Stimulated activated CD8-positive, alpha-beta memory T cell treated with anti-CD3 and anti-CD28 coated beads, Interleukin-12 subunit alpha, Interleukin-12 subunit beta, amount 100 ng/mL, for 1 hour (primary cell): ENCODE results near the gene FARS2.

ENCODE experiments used
- DNase-seq: peaks from one replicate; pipeline ENCODE4 v3.0.0-alpha.2; 2020; ENCODE audit warnings: low read depth

FARS2 gene

DNA sequence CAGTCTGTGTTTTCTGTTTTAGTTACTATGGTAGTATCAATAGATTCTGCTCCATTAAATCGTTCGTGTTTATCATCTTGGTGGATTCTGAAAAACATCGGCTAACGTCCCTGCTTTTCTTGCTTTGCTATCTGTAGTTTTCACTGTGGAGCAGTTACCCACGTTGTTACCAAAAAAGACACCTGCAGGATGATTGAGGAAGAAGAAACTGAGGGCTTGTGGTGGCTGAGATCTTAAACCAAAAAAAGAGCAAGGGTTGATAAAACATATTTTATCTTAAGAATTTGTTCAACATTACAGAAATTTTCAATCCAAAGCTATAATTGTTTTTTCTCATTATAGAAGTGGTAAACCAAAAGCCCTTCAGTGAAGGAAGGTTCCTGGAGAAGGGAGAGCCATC is 166.3 kb downstream of the FARS2 start:
- DNase-seq = no peak

DNA sequence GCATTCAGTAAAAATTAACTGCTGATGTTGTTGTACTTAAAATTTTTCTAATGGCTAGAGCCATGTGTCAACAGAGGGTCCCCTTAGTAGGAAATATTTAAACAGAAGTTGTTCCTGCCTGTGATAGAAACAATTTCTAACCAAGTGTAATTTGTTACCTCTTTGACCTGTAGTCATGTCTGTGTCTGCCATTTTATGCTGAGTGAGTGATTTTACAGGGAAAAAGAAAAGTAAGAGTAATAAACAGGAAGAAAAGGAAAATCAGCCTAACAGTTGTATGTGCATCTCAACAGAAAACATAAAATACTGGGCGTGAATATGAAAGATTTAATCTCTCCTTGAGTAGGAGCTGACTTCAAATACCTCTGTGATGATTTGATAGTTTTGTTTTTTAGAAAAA is 172.0 kb downstream of the FARS2 start:
- no peak for DNase-seq

DNA sequence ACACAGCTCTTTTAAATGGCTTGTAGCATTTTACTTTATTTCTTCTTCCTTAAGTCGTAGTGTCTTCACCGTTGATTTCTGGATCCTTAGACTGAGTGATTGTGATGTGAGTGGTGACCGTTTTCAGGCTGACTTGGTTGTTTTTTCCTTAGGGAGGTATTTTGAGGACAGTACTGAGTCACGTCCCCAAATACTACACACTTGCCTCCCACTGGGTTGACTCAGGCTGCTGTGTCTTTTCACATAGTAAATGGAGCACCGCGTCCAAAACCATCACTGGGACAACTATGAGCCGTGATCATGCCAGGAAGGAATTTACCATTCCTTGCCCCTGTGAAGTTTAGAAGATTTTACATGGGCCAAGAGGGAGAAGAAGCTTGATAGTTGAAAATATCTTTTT is 174.1 kb downstream of the FARS2 start:
- DNase-seq = no peak

GRCh38 chr6:5438922-5439584 is 177.7 kb downstream of the FARS2 start:
- DNase-seq = no peak

DNA sequence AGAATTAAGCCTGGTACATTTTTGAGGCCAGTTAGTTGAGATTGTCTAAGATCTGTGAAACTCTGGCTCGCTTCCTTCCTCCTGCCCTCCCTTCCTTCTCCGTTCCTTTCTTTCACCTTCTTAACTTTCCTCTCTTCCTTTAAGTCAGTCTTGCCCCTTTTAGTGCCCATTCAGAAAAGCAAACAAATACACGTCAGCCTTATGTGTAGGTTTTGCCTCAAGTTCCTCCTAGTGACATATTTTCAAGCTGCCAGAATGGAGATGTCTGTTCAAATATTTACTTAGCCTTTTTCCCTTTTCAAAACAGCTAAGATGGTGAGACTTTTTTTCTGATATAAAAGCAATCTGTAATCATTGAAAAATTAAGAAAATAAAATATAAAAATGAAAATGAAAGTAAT is 178.4 kb downstream of the FARS2 start:
- DNase-seq = no peak

GRCh38 chr6:5442319-5442718 is 181.0 kb downstream of the FARS2 start:
- no peak for DNase-seq

DNA sequence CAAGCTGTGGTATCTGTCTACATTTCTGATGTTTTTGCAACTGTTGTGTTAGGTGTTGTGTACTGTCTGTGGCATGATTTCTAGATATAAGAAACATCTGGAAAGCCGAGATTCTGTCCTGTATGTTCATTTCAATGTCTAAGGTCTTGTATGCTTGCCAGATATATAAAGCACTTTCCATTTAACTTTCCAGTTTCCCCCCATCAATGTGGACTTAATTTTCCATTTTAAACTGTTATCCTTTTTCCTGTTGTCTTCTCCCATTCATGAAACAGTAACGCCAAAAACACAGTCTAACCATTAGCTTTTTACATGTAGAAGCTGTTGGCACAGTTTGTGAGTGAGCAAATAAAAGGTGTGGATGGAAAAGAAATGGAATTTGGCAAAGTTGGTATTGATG is 181.6 kb downstream of the FARS2 start:
- no peak for DNase-seq

- no peak for DNase-seq
These were observed 182.2 kb downstream of the FARS2 start for GRCh38 chr6:5443491-5443890.

DNA sequence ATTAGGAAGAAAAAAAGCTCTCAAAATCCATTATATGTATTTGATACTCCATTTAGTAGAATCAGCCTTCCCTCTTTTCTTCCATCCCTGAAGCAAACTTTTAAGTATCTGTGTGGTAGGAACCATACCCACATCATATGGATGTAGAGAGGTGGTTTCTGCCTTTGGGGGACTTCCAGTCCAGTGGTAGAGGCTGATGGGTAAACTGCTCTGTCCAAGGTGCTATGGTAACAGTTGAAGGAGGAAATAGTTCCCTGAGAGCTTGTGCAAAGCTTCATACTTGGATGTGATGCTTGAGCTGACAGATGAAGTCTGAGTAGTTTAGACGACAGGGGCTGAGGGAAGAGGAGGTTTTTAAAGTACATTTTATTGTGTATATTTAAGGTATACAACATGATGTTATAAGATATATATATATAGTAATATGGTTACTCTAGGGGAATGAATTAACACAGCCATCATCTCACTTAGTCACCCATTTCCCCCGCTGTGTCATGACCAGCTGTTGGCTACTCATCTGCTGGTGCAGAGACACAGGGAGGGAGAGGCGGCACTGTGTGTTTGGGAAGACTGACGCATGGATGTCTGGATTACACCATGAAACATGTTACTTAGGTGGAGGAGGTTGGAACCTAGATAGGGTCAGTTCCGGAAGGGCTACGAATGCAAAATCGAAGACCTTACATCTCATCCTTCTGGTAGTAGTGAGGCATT is 185.2 kb downstream of the FARS2 start:
- DNase-seq = no peak

- DNase-seq = no peak
These were observed 186.6 kb downstream of the FARS2 start for GRCh38 chr6:5447921-5448320.

DNA sequence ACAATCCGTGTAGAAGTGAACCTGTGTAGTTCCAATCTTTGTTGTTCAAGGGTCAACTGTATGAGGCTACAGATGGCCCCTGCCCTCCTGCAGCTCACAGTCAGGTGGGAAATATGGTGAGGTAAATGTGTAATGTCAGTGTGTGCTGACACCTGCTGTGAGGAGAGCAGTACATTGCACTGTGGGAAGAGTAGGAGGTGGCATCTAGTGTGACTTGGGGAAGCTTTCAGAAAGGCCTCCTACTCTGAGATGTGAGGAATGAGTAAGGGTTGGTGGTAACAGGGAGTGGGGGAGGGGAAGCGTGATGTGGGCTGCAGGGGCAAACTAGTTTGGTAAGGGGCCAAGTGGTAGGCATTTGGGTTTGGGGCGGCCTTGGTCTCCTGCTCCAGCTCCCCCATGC is 188.8 kb downstream of the FARS2 start:
- DNase-seq = no peak

- no peak for DNase-seq
These were observed 192.2 kb downstream of the FARS2 start for GRCh38 chr6:5453546-5453945.

DNA sequence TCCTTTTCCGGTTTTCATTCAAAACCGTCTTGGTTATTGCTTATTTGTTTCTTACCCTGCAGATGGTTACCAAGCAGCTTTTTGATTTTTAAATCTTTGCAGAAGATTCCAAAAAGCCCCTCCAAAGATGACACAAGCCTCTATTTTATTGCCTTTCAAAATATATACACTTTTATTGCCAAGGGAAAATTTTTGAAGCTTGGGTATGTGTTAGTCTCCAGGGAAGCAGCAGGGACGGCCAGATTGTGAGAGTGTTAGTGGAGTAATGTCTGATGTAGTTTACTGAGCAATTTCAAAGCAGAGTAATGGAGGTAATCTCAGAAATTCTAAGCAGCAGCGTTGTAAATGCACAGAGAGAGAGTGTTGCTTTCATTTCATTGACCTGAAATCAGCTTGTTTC is 193.8 kb downstream of the FARS2 start:
- DNase-seq = no peak

DNA sequence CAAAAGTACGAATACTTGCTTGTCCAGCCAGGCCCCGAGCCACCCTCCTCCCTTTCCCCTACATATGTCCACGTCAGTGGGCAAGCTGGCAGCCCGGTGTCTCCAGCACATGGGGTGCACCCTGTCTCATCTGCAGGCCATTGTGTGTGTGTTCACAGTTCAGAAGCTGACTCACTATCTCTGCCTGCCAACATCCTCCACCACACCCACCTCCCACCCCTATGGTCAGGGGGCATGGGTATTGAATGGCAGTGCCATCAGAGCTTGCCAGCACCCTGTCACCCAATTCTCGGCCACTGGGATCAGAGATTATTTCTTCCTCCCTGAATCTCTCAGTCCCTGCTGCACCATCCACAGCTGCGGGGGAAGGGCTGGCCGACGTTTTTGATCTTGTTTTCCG is 195.7 kb downstream of the FARS2 start:
- DNase-seq = no peak

DNA sequence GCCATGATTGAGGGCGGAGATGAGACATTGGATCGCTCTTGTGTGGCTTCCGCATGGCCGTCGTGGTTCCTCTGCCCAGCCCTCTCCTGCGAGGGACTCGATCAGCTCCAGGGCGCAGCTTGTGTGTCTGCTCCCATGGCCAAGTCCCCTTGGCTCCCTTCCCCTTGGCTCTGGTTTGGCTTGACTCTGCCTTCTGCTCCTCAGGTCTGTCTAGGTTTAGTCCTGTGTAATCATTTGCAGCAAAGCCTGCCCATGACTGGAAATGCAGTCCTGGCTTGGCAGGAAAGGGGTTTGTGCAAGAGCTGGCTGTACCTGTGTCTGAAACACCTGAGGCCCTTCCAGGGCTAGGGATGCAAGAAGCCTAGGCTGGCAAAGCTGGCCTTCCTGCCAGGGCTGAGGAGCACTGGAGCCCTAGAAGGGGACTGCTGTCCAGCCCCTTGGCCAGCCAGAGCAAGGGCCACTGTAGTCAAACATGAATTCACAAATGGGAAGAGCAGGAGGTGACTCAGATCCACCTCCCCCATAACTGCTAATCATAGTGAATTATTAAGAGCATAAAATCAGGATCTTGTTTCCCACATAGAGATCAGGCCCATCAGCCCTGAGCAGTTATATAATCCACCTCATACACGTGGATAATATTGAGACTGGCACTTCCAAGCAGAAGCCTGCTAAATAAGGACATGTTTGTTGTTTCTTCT is 196.8 kb downstream of the FARS2 start:
- DNase-seq = no peak

DNA sequence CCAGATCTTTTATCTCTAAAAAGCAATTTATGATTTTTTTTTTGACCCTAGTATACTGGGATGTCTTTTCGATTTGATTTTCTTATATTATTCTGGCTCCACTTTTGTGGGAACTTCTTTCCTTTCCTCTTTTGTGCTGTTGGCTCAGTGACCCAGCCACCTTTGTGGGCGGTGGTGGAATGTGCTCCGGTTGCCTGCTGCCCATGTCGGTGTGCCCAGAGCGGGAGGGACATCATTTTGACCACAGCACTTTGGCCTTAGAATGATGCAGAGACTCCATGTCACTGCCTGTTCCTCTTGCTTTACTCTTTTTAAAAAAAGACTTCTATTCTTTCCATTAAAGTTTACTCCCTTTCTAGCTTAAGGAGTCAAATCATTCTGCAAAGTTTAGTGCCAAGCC is 198.0 kb downstream of the FARS2 start:
- no peak for DNase-seq

- no peak for DNase-seq
These were observed 200.1 kb downstream of the FARS2 start for GRCh38 chr6:5461365-5461764.

- DNase-seq = no peak
These were observed 201.5 kb downstream of the FARS2 start for GRCh38 chr6:5462856-5463255.

- no peak for DNase-seq
These were observed 202.4 kb downstream of the FARS2 start for GRCh38 chr6:5463690-5464089.

GRCh38 chr6:5464099-5464885 is 203.0 kb downstream of the FARS2 start:
- DNase-seq = no peak

DNA sequence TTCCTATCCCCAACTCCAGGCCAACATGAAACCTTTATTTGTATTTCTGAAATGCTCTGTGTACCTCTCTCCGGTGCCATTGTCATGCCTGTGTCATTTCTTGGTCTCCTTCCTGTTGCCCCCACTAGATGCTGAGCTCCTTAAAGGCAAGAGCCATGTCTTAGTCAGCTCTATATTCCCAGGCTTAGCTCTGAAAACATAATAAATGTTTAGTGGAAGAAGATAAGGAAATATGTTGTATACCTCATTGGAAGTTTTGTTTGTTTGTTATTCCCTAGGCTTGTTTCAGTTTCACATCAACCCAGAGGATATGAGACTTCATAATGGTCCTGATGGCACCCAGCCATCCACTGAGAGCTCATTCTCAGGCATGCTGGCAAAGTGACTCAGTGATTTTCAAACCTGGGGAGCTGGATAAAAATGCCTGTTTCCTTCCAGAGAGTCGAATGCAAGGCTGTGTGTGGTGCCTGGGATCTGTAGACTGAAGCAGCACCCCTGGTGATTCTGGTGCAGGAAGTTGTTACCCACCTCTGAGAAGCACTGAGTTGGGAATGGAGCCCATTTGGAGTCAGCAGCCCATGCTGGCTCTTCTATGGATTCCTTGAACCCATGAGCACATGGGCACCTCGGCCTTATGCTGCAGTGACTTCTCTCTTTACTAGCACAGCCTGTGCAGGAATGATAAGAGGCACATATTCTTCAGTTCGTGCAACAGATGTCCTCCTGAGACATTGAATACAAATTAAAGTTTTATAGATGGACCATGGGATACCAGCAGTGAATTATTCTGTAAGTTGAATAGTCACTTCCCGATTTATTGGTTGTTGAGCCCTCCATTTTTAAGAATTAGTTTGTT is 205.2 kb downstream of the FARS2 start:
- DNase-seq = no peak

GRCh38 chr6:5468586-5468985 is 207.3 kb downstream of the FARS2 start:
- no peak for DNase-seq
